Suprapubic skin (tissue), 4 donors: Measurements from ENCODE around the gene SEC24D.

ENCODE experiments used
- CTCF ChIP-seq, 2 donors: fragments of 200-600 bp in 1 of 2; fragments of 450-650 bp in 1 of 2; sonication (generic) in 1 of 2; IDR thresholded peaks; one replicate each; pipeline ENCODE4 v1.5.1; 2016 to 2019; ENCODE audit warnings: antibody characterized with exemption in 2 of 2, mild to moderate bottlenecking in 1 of 2, moderate library complexity in 1 of 2
- EP300 ChIP-seq: sonication (generic); formaldehyde crosslinking; IDR thresholded peaks from one replicate; pipeline ENCODE4 v1.6.1; 2017; ENCODE audit warnings: antibody characterized with exemption
- POLR2A ChIP-seq, 2 donors: fragments of 450-650 bp; IDR thresholded peaks; one replicate each; pipeline ENCODE4 v1.6.1; 2017; ENCODE audit warnings: antibody characterized with exemption in 2 of 2, mild to moderate bottlenecking in 2 of 2, moderate library complexity in 2 of 2
- POLR2AphosphoS5 ChIP-seq, 3 donors: sonication (generic); formaldehyde crosslinking; IDR thresholded peaks; one replicate each; pipeline ENCODE4 v1.6.1; 2017; ENCODE audit warnings: antibody characterized with exemption in 3 of 3

DNA sequence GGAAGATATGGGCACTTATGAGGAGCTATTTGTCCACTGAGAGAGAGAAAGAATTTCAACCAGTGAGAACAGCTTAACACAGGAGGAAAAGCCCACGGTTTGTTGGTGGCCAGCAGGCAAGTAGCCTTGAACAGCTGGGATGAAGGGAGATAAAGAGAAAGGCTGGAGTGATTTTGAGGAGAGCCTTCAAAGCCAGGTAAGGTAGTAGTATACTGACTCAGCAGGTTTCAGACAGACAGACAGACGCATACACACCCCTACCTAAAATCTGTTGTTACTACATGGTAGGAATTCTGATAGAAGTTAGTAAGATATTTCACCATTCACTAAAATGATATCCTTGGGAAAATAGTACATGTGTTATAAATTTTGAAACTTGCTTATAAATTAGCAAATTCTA is 60.5 kb downstream of the SEC24D start:
- no peak for TF ChIP-seq CTCF (IDR thresholded peaks at IDR 0.05)
- no peak for TF ChIP-seq EP300
- no peak for TF ChIP-seq POLR2AphosphoS5 (IDR thresholded peaks at IDR 0.05)
- TF ChIP-seq POLR2A (IDR thresholded peaks at IDR 0.05) = no peak
